ENCODE measurements around the gene BAZ1A. TPM values are rescaled to one million over a fixed set of nuclear protein-coding genes. Genes with fewer than 3 reads are reported as not detected.
"Not testable (repeated sequence)": the region's sequence is repeated elsewhere in the genome, so short reads cannot be mapped to it uniquely, and the experiment has no call there.

The BAZ1A gene
- total RNA-seq, 1 donor from 2014 or later: 55.6 TPM

GRCh38 chr14:34785223-34786006 lies 89.7 kb downstream of the BAZ1A start:
- intact Hi-C loops (cut with micrococcal nuclease): no loop called here

- intact Hi-C loops (cut with micrococcal nuclease): no loop called here
These were observed 93.1 kb downstream of the BAZ1A start for GRCh38 chr14:34782031-34782430.

GRCh38 chr14:34781242-34781641 lies 93.9 kb downstream of the BAZ1A start:
- intact Hi-C loops (cut with micrococcal nuclease): no loop called here

GRCh38 chr14:34780646-34781045 lies 94.5 kb downstream of the BAZ1A start:
- intact Hi-C loops (cut with micrococcal nuclease): no loop called here

- intact Hi-C loops (cut with micrococcal nuclease): no loop called here
These were observed 96.4 kb downstream of the BAZ1A start for GRCh38 chr14:34778744-34779143.

- intact Hi-C loops (cut with micrococcal nuclease): no loop called here
These were observed 98.5 kb downstream of the BAZ1A start for GRCh38 chr14:34776611-34777010.

- intact Hi-C loops (cut with micrococcal nuclease): no loop called here
These were observed 99.2 kb downstream of the BAZ1A start for GRCh38 chr14:34775922-34776321.

GRCh38 chr14:34775342-34775741 lies 99.8 kb downstream of the BAZ1A start:
- intact Hi-C loops (cut with micrococcal nuclease): no loop called here

GRCh38 chr14:34770901-34771300 lies 104.3 kb downstream of the BAZ1A start:
- intact Hi-C loops (cut with micrococcal nuclease): no loop called here

- intact Hi-C loops (cut with micrococcal nuclease): no loop called here
These were observed 108.6 kb downstream of the BAZ1A start for GRCh38 chr14:34766606-34767005.

GRCh38 chr14:34766060-34766459 lies 109.1 kb downstream of the BAZ1A start:
- intact Hi-C loops (cut with micrococcal nuclease): no loop called here

- intact Hi-C loops (cut with micrococcal nuclease): no loop called here
These were observed 119.9 kb downstream of the BAZ1A start for GRCh38 chr14:34755215-34755614.

- intact Hi-C loops (cut with micrococcal nuclease): no loop called here
These were observed 120.5 kb downstream of the BAZ1A start for GRCh38 chr14:34754687-34755086.

GRCh38 chr14:34750670-34751069 lies 124.5 kb downstream of the BAZ1A start:
- intact Hi-C loops (cut with micrococcal nuclease): no loop called here

GRCh38 chr14:34750233-34750632 lies 124.9 kb downstream of the BAZ1A start:
- intact Hi-C loops (cut with micrococcal nuclease): no loop called here

GRCh38 chr14:34749408-34749807 lies 125.8 kb downstream of the BAZ1A start:
- intact Hi-C loops (cut with micrococcal nuclease): no loop called here

GRCh38 chr14:34742270-34743115 lies 132.7 kb downstream of the BAZ1A start:
- intact Hi-C loops (cut with micrococcal nuclease): no loop called here

GRCh38 chr14:34741840-34742239 lies 133.3 kb downstream of the BAZ1A start:
- intact Hi-C loops (cut with micrococcal nuclease): no loop called here

- intact Hi-C loops (cut with micrococcal nuclease): not testable (repeated sequence)
These were observed 135.0 kb downstream of the BAZ1A start for GRCh38 chr14:34740139-34740538.

- intact Hi-C loops (cut with micrococcal nuclease): not testable (repeated sequence)
These were observed 138.1 kb downstream of the BAZ1A start for GRCh38 chr14:34737079-34737478.

- intact Hi-C loops (cut with micrococcal nuclease): no loop called here
These were observed 141.9 kb downstream of the BAZ1A start for GRCh38 chr14:34733245-34733644.

- intact Hi-C loops (cut with micrococcal nuclease): no loop called here
These were observed 142.4 kb downstream of the BAZ1A start for GRCh38 chr14:34732802-34733201.
